Measurements from ENCODE around the gene ARHGAP44.
A peak's percentile ranks its signal among the peaks of the same experiment; 100 is the strongest.

Gene ARHGAP44

DNA sequence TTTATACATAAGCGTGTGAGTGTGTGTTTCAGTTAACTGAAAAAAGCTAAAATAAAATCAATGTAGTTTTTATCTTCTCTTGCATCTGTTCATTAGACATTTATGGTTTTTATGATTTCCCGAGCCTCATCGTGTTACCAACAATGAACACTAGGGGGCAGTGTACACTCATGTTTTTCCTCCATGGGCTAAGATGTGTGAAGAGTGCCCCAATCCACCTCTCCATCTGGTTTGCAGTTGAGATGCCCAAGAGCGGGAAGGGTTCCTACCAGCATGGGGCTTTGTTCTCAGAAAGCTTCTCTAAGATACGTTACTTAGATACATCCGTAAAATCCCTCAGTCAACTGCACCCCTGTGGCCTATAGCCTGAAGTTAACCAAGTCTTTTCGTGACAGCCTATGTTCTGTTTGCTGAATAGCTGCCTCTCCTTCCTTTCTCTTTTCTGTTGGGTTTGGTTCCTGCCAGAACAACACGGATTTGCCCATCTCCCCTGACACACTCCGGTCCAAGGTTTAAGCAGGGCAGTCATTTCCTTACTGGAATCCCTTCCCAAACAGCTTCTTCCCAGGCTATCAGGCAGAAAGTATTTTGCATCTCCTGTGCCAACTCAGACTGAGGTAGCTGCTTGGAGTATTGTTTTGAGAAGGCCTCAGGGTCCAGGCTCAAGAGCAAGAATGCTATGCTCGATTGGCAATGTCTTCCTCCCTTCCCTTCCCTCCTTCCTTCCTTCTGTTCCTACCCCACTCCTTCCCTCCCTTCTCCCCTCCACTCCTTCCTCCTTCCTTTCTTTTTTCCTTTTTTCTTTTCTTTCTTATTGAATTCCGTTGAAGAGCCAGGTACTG, 241.4 kb downstream of the ARHGAP44 start:
- POLR2A ChIA-PET = interaction anchor here (1.1 kb wide), 1 partner anchor 12 kb away, joined by 4 read pairs; no protein-coding TSS in a partner anchor

DNA sequence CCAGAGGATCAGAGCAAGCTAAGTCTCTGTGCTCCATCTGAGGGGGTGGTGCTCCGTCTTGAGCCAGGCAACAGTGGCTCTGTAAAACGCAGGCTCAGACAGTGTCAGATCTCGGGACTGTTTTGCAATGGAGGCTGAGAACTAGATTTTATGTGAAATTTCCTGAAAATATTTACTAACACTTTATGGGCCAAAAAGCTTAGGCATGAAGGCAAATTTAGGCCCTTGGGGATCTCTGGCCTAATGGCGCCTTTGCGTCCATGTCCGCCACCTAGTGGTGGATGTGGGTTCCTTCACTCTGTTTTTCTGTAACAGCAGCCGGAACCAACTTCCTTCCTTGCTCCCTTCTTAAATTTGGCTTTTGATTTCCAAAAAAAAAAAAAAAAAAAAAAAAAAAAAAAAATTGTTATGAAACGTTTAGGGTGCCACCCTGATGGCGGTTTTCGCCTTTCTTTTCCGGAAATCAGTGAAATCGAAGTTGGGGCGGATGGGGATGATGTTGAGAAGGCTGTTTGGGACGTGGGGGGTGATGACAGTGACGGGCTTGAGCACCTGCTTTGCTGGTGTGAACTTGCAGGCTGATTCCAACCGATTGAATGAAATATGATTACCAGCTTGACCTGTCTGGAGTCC, 242.5 kb downstream of the ARHGAP44 start:
- TF ChIP-seq, protein P1, sequence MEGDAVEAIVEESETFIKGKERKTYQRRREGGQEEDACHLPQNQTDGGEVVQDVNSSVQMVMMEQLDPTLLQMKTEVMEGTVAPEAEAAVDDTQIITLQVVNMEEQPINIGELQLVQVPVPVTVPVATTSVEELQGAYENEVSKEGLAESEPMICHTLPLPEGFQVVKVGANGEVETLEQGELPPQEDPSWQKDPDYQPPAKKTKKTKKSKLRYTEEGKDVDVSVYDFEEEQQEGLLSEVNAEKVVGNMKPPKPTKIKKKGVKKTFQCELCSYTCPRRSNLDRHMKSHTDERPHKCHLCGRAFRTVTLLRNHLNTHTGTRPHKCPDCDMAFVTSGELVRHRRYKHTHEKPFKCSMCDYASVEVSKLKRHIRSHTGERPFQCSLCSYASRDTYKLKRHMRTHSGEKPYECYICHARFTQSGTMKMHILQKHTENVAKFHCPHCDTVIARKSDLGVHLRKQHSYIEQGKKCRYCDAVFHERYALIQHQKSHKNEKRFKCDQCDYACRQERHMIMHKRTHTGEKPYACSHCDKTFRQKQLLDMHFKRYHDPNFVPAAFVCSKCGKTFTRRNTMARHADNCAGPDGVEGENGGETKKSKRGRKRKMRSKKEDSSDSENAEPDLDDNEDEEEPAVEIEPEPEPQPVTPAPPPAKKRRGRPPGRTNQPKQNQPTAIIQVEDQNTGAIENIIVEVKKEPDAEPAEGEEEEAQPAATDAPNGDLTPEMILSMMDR (IDR thresholded peaks at IDR 0.05; ENCODE audit: insufficient read depth, low read length, missing control alignments) = peak; percentile 72
- ChIA-PET POLR2A (no interaction called here), CTCF (interaction anchor here (0.5 to 8.4 kb wide), 15 partner anchors 11 to 1220 kb away, joined by 3 to 169 read pairs (median 7); partner anchors contain the start of gene ELAC2)
- no peak overlapping the region for H3K4me3 ChIP-seq (ENCODE audit: low read depth, low read length)
- no peak for DNase-seq (ENCODE audit: low read depth, low spot score)

More for the DNA sequence above, 241.4 kb downstream of the ARHGAP44 start:
- CTCF ChIA-PET = interaction anchor here (0.6 to 8.4 kb wide), 76 partner anchors 10 to 1902 kb away, joined by 3 to 169 read pairs (median 4); partner anchors contain the start of genes ELAC2 and HS3ST3B1
- TF ChIP-seq, protein P1 (IDR thresholded peaks at IDR 0.05; ENCODE audit: insufficient read depth, low read length, missing control alignments) = peak; percentile 62
- DNase-seq (ENCODE audit: low read depth, low spot score) = no peak
- H3K4me3 ChIP-seq (ENCODE audit: low read depth, low read length) = no peak overlapping the region

DNA sequence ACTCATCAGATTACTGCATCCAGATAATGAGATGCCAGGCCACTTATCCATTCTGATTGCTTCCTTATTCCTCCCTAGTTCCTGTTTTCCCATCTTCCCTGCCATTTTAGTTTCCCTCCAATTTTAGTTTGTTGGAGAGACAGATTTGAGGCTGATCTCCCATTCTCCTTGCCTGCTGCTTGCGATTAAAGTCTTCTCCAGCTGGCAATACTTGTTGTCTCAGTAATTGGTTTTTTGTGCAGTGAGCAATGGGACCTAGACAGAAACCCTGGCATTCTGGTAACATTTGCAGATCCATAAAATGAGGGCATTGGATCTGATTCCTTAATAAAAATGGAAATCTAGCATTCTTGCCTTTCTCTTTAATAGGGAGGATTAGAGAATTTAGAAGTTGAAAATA, 246.1 kb downstream of the ARHGAP44 start:
- no peak for DNase-seq (ENCODE audit: low read depth, low spot score)
- TF ChIP-seq, protein P1 (IDR thresholded peaks at IDR 0.05; ENCODE audit: insufficient read depth, low read length, missing control alignments) = no peak
- H3K4me3 ChIP-seq (ENCODE audit: low read depth, low read length) = no peak overlapping the region
- ChIA-PET CTCF (no interaction called here), POLR2A (no interaction called here)

DNA sequence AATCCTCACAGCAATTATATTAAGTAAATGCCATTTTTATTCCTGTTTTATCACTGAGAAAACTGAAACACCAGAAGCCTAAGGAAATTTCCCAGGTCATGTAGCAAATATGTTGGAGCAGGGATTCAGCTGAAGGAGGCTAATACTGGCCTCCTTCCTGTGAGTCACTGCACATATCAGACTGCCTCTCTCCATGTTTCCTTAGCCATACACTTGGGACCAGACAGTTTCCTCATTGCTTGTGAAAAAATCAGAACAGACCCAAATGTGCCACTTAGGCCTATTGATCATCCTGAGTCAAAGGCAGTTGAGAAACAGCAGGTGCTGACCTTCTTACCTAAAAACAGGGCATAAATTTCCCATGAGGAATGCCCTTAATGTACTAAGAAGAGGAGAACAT, 247.5 kb downstream of the ARHGAP44 start:
- TF ChIP-seq, protein P1 (IDR thresholded peaks at IDR 0.05; ENCODE audit: insufficient read depth, low read length, missing control alignments) = no peak
- no peak overlapping the region for H3K4me3 ChIP-seq (ENCODE audit: low read depth, low read length)
- CTCF ChIA-PET = interaction anchor here (1.0 kb wide), 1 partner anchor 13 kb away, joined by 3 read pairs; no protein-coding TSS in a partner anchor
- no peak for DNase-seq (ENCODE audit: low read depth, low spot score)
- POLR2A ChIA-PET = no interaction called here

DNA sequence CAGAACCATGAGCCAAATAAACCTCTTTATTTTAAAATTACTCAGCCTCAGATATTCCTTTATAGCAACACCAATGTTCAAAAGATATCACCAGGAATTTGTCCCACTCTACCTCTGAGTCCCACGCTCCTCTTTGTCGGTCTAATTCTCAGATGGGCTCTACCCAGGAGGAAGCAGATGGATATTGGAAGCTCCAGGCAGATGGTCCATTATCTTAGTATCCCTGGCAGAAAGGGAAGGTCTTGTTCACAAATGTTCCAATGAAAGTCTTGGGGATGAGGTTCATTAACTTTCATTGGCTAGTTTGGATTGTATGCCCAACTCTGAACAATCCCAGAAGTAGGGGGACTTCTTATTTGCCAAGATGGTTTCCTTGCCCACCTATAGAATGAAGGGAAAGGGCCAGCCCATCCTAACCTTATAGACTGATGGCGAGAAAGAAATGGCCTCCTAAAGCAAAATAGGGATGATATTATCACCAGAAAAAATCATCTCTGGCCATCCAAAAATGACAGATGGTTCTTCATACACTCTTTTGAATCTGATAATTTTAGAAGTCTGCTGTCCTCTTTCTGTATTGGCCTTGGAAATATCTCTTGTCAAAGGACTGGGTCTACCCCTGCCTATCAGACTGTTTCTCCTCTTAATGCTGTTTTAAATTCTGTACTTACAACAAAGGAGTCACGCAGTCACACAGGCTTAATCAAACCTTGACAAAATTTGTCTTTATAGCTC, 249.8 kb downstream of the ARHGAP44 start:
- ChIA-PET CTCF (interaction anchor here (12.3 kb wide), 1 partner anchor 9 kb away, joined by 169 read pairs; no protein-coding TSS in a partner anchor), POLR2A (no interaction called here)
- no peak overlapping the region for H3K4me3 ChIP-seq (ENCODE audit: low read depth, low read length)

More for the DNA sequence above, 249.8 kb downstream of the ARHGAP44 start:
- TF ChIP-seq, protein P1 (IDR thresholded peaks at IDR 0.05; ENCODE audit: insufficient read depth, low read length, missing control alignments) = no peak
- DNase-seq (ENCODE audit: low read depth, low spot score) = no peak
